Testis (tissue), 3 donors: ENCODE data around the gene HPS1. TPM values are rescaled to one million over a fixed set of nuclear protein-coding genes. Genes with fewer than 3 reads are reported as not detected.

Experiments used
- DNase-seq: peaks from one replicate; pipeline ENCODE4 v3.0.0-alpha.2; 2019
- H3K27ac ChIP-seq, 2 donors: fragments of 200-600 bp; sonication (generic); one replicate each; pipeline ENCODE4 v1.5.1; 2019
- H3K27me3 ChIP-seq: fragments of 200-600 bp; sonication (generic); one replicate; pipeline ENCODE4 v1.5.1; 2019
- H3K36me3 ChIP-seq: fragments of 200-600 bp; sonication (generic); one replicate; pipeline ENCODE4 v1.5.1; 2017; ENCODE audit warnings: low read depth; ENCODE audit errors: missing control alignments
- H3K4me1 ChIP-seq: fragments of 200-600 bp; sonication (generic); one replicate; pipeline ENCODE4 v1.5.1; 2019
- H3K4me3 ChIP-seq, 2 donors: fragments of 200-600 bp; sonication (generic); one replicate each; pipeline ENCODE4 v1.5.1; 2017 to 2019
- H3K9me3 ChIP-seq: fragments of 200-600 bp; sonication (generic); one replicate; pipeline ENCODE4 v1.5.1; 2017
- CTCF ChIP-seq, 3 experiments: fragments of 450-650 bp in 2 of 3; fragments of 200-600 bp in 1 of 3; sonication (generic) in 1 of 3; IDR thresholded peaks; one replicate each; pipeline ENCODE4 v1.5.1; 2016 to 2019; ENCODE audit warnings: antibody characterized with exemption in 3 of 3, mild to moderate bottlenecking in 2 of 3, moderate library complexity in 1 of 3
- POLR2A ChIP-seq: fragments of 450-650 bp; IDR thresholded peaks from one replicate; pipeline ENCODE4 v1.6.1; 2017; ENCODE audit warnings: antibody characterized with exemption, mild to moderate bottlenecking, moderate library complexity
- WGBS, 2 donors: methylation state at CpG; one replicate each; pipeline ENCODE4 v1.1.5; 2018; 5-methylcytosine and 5-hydroxymethylcytosine counted together
- intact Hi-C: fragments of 100-400 bp; cut with DNase I; formaldehyde crosslinking; loops from one replicate; pipeline ENCODE4 v1.15.1; 2023; ENCODE audit warnings: low total_unique reads
- polyA plus RNA-seq: library from polyadenylated mRNA; stranded (reverse); fragments of 350-450 nt; fragmentation: Illumina TruSeq; extraction: RNeasy Lipid Tissue Mini Kit (QIAGEN cat#74804); gene quantifications from one replicate; pipeline ENCODE4 v1.2.3, GENCODE V29; 2014; ENCODE audit warnings: low read depth, low replicate concordance; ENCODE audit not compliant: insufficient read depth
- total RNA-seq, 2 donors: library from RNA; depleted of rRNA; stranded (reverse); fragments of >200 nt; gene quantifications; one replicate each; pipeline ENCODE4 v1.2.3, GENCODE V29; 2016

The HPS1 gene
- total and polyA plus RNA-seq, 3 donors from 2014 or later: 53.6 to 73.4 (median 59.4) TPM

- Histone ChIP-seq H3K4me1 (no peaks in the 10 kb centered on the region), H3K27me3 (no peaks in the 10 kb centered on the region), H3K27ac (no peak overlapping the region), H3K9me3 (no peaks in the 10 kb centered on the region), H3K4me3 (no peak overlapping the region), H3K36me3 (no peaks in the 10 kb centered on the region)
- TF ChIP-seq CTCF (IDR thresholded peaks at IDR 0.05) (no peak), POLR2A (no peak)
- WGBS, 2 donors: 65 to 68% methylated on average over 12 of the region's 12 CpGs
- intact Hi-C loops: no loop called here
- no peak for DNase-seq
Observed at GRCh38 chr10:98373260-98374040, 73.3 kb downstream of the HPS1 start.

GRCh38 chr10:98370831-98371820 is 75.6 kb downstream of the HPS1 start:
- no peak for TF ChIP-seq CTCF (IDR thresholded peaks at IDR 0.05)
- no peak for TF ChIP-seq POLR2A
- Histone ChIP-seq H3K36me3 (no peaks in the 10 kb centered on the region), H3K4me1 (no peaks in the 10 kb centered on the region), H3K9me3 (no peaks in the 10 kb centered on the region), H3K4me3 (no peak overlapping the region), H3K27me3 (no peaks in the 10 kb centered on the region), H3K27ac (no peak overlapping the region)
- 78 to 81% methylated on average over 14 of the region's 14 CpGs for WGBS, 2 donors
- no peak for DNase-seq
- intact Hi-C loops: no loop called here

- no peak overlapping the region for H3K27ac ChIP-seq
- intact Hi-C loops: no loop called here
- H3K4me3 ChIP-seq: no peak overlapping the region
- no peak for TF ChIP-seq POLR2A
- TF ChIP-seq CTCF (IDR thresholded peaks at IDR 0.05): no peak
- no peaks in the 10 kb centered on the region for H3K4me1 ChIP-seq
- WGBS, 2 donors: 86% methylated on average over 7 of the region's 7 CpGs
- H3K27me3 ChIP-seq: no peaks in the 10 kb centered on the region
- no peaks in the 10 kb centered on the region for H3K36me3 ChIP-seq
- no peak for DNase-seq
- no peaks in the 10 kb centered on the region for H3K9me3 ChIP-seq
Observed at GRCh38 chr10:98369801-98370200, 76.9 kb downstream of the HPS1 start.

GRCh38 chr10:98368644-98369043 is 78.1 kb downstream of the HPS1 start:
- H3K9me3 ChIP-seq: no peaks in the 10 kb centered on the region
- H3K4me1 ChIP-seq: no peaks in the 10 kb centered on the region
- no peak for DNase-seq
- no peak overlapping the region for H3K27ac ChIP-seq
- 95 to 97% methylated on average over 2 of the region's 2 CpGs for WGBS, 2 donors
- H3K27me3 ChIP-seq: no peaks in the 10 kb centered on the region
- no peak for TF ChIP-seq CTCF (IDR thresholded peaks at IDR 0.05)
- no peak for TF ChIP-seq POLR2A
- intact Hi-C loops: no loop called here
- H3K4me3 ChIP-seq: no peak overlapping the region
- no peaks in the 10 kb centered on the region for H3K36me3 ChIP-seq
